Large intestine (tissue), 3 donors: Measurements from ENCODE around the gene VRK3. TPM values are rescaled to one million over a fixed set of nuclear protein-coding genes. Genes with fewer than 3 reads are reported as not detected.

Experiments used
- DNase-seq, 2 donors: peaks; one replicate each; pipeline versions ENCODE4 v3.0.0 to v3.0.0-alpha.2; 2013
- H3K27ac ChIP-seq: one replicate; pipeline ENCODE4 v1.5.1; 2013; ENCODE audit warnings: low read length
- H3K27me3 ChIP-seq: 2 replicates; pipeline ENCODE4 v1.6.1; 2013; ENCODE audit warnings: low read length; ENCODE audit not compliant: control insufficient read depth, insufficient read depth
- H3K36me3 ChIP-seq: 2 replicates; pipeline ENCODE4 v1.6.1; 2013; ENCODE audit warnings: low read length; ENCODE audit not compliant: control insufficient read depth, insufficient read depth
- H3K4me1 ChIP-seq: one replicate; pipeline ENCODE4 v1.6.1; 2013; ENCODE audit warnings: low read length; ENCODE audit not compliant: control insufficient read depth, insufficient read depth
- H3K4me3 ChIP-seq: one replicate; pipeline ENCODE4 v1.5.1; 2013; ENCODE audit warnings: low read length
- H3K9me3 ChIP-seq: one replicate; pipeline ENCODE4 v1.6.1; 2013; ENCODE audit warnings: mild to moderate bottlenecking, low read depth, low read length, moderate library complexity; ENCODE audit not compliant: control insufficient read depth
- WGBS: methylation state at CpG from one replicate; pipeline ENCODE4 v1.1.5; 2013; ENCODE audit warnings: low lambda C conversion rate; ENCODE audit not compliant: insufficient coverage; 5-methylcytosine and 5-hydroxymethylcytosine counted together
- polyA plus RNA-seq: library from polyadenylated mRNA; unstranded; fragments of 120-200 nt; gene quantifications from one replicate; pipeline ENCODE4 v1.2.1, GENCODE V29; 2013

VRK3 gene
- polyA plus RNA-seq, 1 donor = 52.9 TPM

GRCh38 chr19:49988433-49988832, 36.7 kb downstream of the VRK3 start:
- no peaks in the 10 kb centered on the region for H3K9me3 ChIP-seq
- 100% methylated on average over 1 of the region's 9 CpGs for WGBS
- H3K4me3 ChIP-seq = no peak overlapping the region
- no peak for DNase-seq
- H3K36me3 ChIP-seq = peaks cover 81% of the 10 kb centered on the region
- H3K27ac ChIP-seq = no peak overlapping the region
- H3K27me3 ChIP-seq = no peaks in the 10 kb centered on the region
- H3K4me1 ChIP-seq = peaks cover 1% of the 10 kb centered on the region

GRCh38 chr19:49988007-49988406, 37.2 kb downstream of the VRK3 start:
- Histone ChIP-seq H3K27ac (no peak overlapping the region), H3K9me3 (no peaks in the 10 kb centered on the region), H3K36me3 (peaks cover 77% of the 10 kb centered on the region), H3K4me3 (no peak overlapping the region), H3K4me1 (peaks cover 6% of the 10 kb centered on the region), H3K27me3 (no peaks in the 10 kb centered on the region)
- DNase-seq = no peak
- WGBS = no CpG with 5 or more reads among the region's 5 CpGs

GRCh38 chr19:49987159-49987698, 37.9 kb downstream of the VRK3 start:
- no peaks in the 10 kb centered on the region for H3K27me3 ChIP-seq
- peak; percentile 87 to 91 for DNase-seq
- no peak overlapping the region for H3K27ac ChIP-seq
- H3K4me1 ChIP-seq = peaks cover 13% of the 10 kb centered on the region
- H3K36me3 ChIP-seq = peaks cover 71% of the 10 kb centered on the region
- no peaks in the 10 kb centered on the region for H3K9me3 ChIP-seq
- WGBS = no CpG with 5 or more reads among the region's 9 CpGs
- no peak overlapping the region for H3K4me3 ChIP-seq

GRCh38 chr19:49986354-49986753, 38.8 kb downstream of the VRK3 start:
- no peak for DNase-seq
- 100% methylated on average over 2 of the region's 10 CpGs for WGBS
- Histone ChIP-seq H3K9me3 (no peaks in the 10 kb centered on the region), H3K4me3 (no peak overlapping the region), H3K27me3 (no peaks in the 10 kb centered on the region), H3K36me3 (peaks cover 67% of the 10 kb centered on the region), H3K27ac (no peak overlapping the region), H3K4me1 (peaks cover 21% of the 10 kb centered on the region)

- Histone ChIP-seq H3K27ac (no peak overlapping the region), H3K4me1 (peaks cover 24% of the 10 kb centered on the region), H3K27me3 (no peaks in the 10 kb centered on the region), H3K36me3 (peaks cover 64% of the 10 kb centered on the region), H3K9me3 (no peaks in the 10 kb centered on the region), H3K4me3 (no peak overlapping the region)
- no CpG with 5 or more reads among the region's 3 CpGs for WGBS
- no peak for DNase-seq
Observed at GRCh38 chr19:49985871-49986270, 39.3 kb downstream of the VRK3 start.

GRCh38 chr19:49984491-49984890, 40.7 kb downstream of the VRK3 start:
- H3K9me3 ChIP-seq = no peaks in the 10 kb centered on the region
- WGBS = 100% methylated on average over 1 of the region's 11 CpGs
- H3K4me1 ChIP-seq = peaks cover 27% of the 10 kb centered on the region
- H3K27me3 ChIP-seq = no peaks in the 10 kb centered on the region
- no peak overlapping the region for H3K4me3 ChIP-seq
- DNase-seq = no peak
- no peak overlapping the region for H3K27ac ChIP-seq
- peaks cover 50% of the 10 kb centered on the region for H3K36me3 ChIP-seq

GRCh38 chr19:49983645-49984229, 41.4 kb downstream of the VRK3 start:
- Histone ChIP-seq H3K27ac (no peak overlapping the region), H3K27me3 (no peaks in the 10 kb centered on the region), H3K4me1 (peaks cover 27% of the 10 kb centered on the region), H3K9me3 (no peaks in the 10 kb centered on the region), H3K4me3 (no peak overlapping the region), H3K36me3 (peaks cover 48% of the 10 kb centered on the region)
- no CpG with 5 or more reads among the region's 10 CpGs for WGBS
- peak in 1 of 2 donors; percentile 37 for DNase-seq

- DNase-seq = peak; percentile 90 to 95
- H3K27ac ChIP-seq = peak overlapping the region; percentile 90
- 40% methylated on average over 2 of the region's 21 CpGs for WGBS
- H3K4me3 ChIP-seq = no peak overlapping the region
- H3K36me3 ChIP-seq = peaks cover 48% of the 10 kb centered on the region
- H3K27me3 ChIP-seq = no peaks in the 10 kb centered on the region
- H3K9me3 ChIP-seq = no peaks in the 10 kb centered on the region
- H3K4me1 ChIP-seq = peaks cover 37% of the 10 kb centered on the region
Observed at GRCh38 chr19:49981603-49982593, 43.3 kb downstream of the VRK3 start.

GRCh38 chr19:49978324-49978723, 46.8 kb downstream of the VRK3 start:
- Histone ChIP-seq H3K4me3 (no peak overlapping the region), H3K36me3 (peaks cover 34% of the 10 kb centered on the region), H3K9me3 (no peaks in the 10 kb centered on the region), H3K27me3 (no peaks in the 10 kb centered on the region), H3K27ac (no peak overlapping the region), H3K4me1 (peaks cover 42% of the 10 kb centered on the region)
- WGBS = no CpG with 5 or more reads among the region's 11 CpGs
- DNase-seq = no peak

- Histone ChIP-seq H3K4me1 (peaks cover 37% of the 10 kb centered on the region), H3K27ac (no peak overlapping the region), H3K4me3 (no peak overlapping the region), H3K36me3 (peaks cover 34% of the 10 kb centered on the region), H3K27me3 (no peaks in the 10 kb centered on the region), H3K9me3 (no peaks in the 10 kb centered on the region)
- DNase-seq = no peak
- no CpG with 5 or more reads among the region's 18 CpGs for WGBS
Observed at GRCh38 chr19:49977881-49978280, 47.3 kb downstream of the VRK3 start.
